Heart left ventricle (tissue), 13 donors: ENCODE results near the gene RABEP2.

Experiments
- CTCF ChIP-seq, 12 donors: fragments of 200-600 bp; sonication (generic) in 4 of 12; IDR thresholded peaks; one replicate each; pipeline versions ENCODE4 v1.5.0 to v1.8.0; 2018 to 2022; ENCODE audit warnings: antibody characterized with exemption in 12 of 12, mild to moderate bottlenecking in 5 of 12
- POLR2A ChIP-seq, 2 donors: fragments of 450-650 bp; IDR thresholded peaks; one replicate each; pipeline ENCODE4 v1.6.1; 2017; ENCODE audit warnings: antibody characterized with exemption in 2 of 2, mild to moderate bottlenecking in 2 of 2, moderate library complexity in 2 of 2
- donor health status: ischemic (EF 13 %, LVEDD 7.1; RV severe dilation, severe dysfunction).
- donor health status: DM: no; HTN: yes; CAD: no.
- donor health status: DM: no; HTN: no; CAD: no.
- donor health status: ischemic (EF 25% LVEDD 6.9; RV normal size, moderate dysfunction).
- donor health status: ischemic (EF 25% LVEDD 5.7; RV mildly dilated, moderate dysfunction).
- donor health status: ischemic (EF 35%, LVEDD 5.7; RV mildly dilated, moderate dysfunction).
- donor health status: nonischemic (EF 11% LVEDD 7.7; RV severe dilation, severe dysfunction).
- donor health status: DM: yes; HTN: yes; CAD: no.
- donor health status: PGD.
- donor health status: ischemic (EF 29% LVEDD 5.4; RV normal size, mild dysfunction).
- donor health status: nonischemic (EF 23%, LVEDD 6.1; RV moderate dilation, normal function).

DNA sequence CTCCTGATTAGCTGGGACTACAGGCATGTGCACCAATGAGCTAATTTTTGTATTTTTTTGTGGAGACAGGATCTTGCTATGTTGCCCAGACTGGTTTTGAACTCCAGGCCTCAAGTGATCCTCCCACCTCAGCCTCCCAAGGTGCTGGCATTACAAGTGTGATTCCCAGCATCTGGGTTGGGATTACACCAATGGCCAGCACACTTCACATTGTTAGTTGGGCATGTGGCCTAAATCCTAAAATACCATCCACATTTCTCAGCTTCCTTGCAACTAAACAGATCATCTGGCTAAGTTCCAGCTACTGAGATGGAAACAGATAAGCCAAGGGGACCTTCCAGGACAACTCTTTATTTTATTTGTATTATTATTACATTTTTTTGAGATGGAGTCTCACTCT is 9.9 kb downstream of the RABEP2 start:
- TF ChIP-seq POLR2A (IDR thresholded peaks at IDR 0.05) (no peak), CTCF (IDR thresholded peaks at IDR 0.05) (no peak)
